Glomerular endothelial cell (primary cell): ENCODE data around the gene TCF19. TPM values are rescaled to one million over a fixed set of nuclear protein-coding genes. Genes with fewer than 3 reads are reported as not detected.

Experiments used
- DNase-seq: peaks from one replicate; pipeline ENCODE4 v3.0.0-alpha.2; 2011; ENCODE audit warnings: low read depth, low spot score; ENCODE audit errors: extremely low read depth
- total RNA-seq: library from RNA; depleted of rRNA; stranded (reverse); fragments of >200 nt; gene quantifications from 2 replicates; pipeline ENCODE4 v1.2.3, GENCODE V29; 2015

TCF19 gene, protein sequence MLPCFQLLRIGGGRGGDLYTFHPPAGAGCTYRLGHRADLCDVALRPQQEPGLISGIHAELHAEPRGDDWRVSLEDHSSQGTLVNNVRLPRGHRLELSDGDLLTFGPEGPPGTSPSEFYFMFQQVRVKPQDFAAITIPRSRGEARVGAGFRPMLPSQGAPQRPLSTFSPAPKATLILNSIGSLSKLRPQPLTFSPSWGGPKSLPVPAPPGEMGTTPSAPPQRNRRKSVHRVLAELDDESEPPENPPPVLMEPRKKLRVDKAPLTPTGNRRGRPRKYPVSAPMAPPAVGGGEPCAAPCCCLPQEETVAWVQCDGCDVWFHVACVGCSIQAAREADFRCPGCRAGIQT
- 9.7 and 10.0 TPM in 2 replicates for total RNA-seq

GRCh38 chr6:31158140-31158862 lies at the start of gene TCF19:
Gene TCF19 (plus strand): TSS chr6:31158589. CDS start chr6:31159470, 881 bp downstream.
- peak; percentile 94 for DNase-seq

GRCh38 chr6:31110825-31111582 lies 47.4 kb upstream of the TCF19 start:
- no peak for DNase-seq

- DNase-seq, result no peak
Measured at GRCh38 chr6:31111712-31112111, 46.7 kb upstream of the TCF19 start.

DNA sequence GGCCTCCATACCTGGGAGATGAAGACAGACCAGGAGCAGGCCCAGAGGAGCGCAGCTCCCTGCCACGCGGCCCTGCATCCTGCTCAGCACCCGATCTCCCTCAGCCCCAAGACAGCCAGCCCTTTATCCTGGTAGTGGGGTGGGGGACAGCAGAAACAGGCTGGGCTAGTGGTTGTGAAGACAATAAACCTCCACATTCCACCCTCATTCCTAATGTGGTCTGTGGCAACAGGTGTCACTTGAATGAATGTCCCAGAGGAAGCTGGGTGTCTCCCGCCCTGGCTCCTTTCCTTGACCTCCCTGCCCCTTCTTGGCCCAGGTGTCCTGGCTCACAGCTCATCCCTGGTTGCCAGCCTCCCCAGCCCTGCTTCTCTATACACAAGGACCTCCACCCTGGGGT lies 45.9 kb upstream of the TCF19 start, which contains the start of gene C6orf15:
Gene C6orf15, minus strand, starts transcription at position 98 of the 400 bp plus-strand sequence. Its CDS starts 20 bp downstream, at position 78.
- no peak for DNase-seq

GRCh38 chr6:31113861-31114540 lies 44.4 kb upstream of the TCF19 start:
- no peak for DNase-seq

DNA sequence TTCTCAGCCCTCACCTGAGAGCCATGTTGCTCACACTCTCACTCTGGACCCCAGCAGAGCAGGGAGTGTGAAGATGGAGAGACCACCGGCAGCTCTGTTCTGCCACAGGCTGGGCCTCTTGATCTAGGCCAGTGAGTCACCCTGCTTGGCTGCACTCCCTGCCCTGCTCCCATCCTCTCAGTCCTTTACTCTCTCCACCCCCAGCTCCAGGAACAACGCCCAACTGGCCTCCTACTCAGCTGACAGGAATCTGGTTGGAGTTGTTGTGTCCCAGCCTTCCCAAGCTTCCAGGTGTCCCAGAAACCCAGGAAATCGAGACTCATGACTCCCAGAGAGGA lies 43.9 kb upstream of the TCF19 start, which contains the start of gene PSORS1C1:
Gene PSORS1C1, plus strand, starts transcription at position 260 of the 338 bp plus-strand sequence. CDS start 14,833 bp downstream, outside the sequence.
- DNase-seq, result peak; percentile 58

GRCh38 chr6:31114970-31115849 lies 43.2 kb upstream of the TCF19 start:
- peak; percentile 65 for DNase-seq

- DNase-seq, result no peak
Measured at GRCh38 chr6:31115941-31116560, 42.3 kb upstream of the TCF19 start.

DNA sequence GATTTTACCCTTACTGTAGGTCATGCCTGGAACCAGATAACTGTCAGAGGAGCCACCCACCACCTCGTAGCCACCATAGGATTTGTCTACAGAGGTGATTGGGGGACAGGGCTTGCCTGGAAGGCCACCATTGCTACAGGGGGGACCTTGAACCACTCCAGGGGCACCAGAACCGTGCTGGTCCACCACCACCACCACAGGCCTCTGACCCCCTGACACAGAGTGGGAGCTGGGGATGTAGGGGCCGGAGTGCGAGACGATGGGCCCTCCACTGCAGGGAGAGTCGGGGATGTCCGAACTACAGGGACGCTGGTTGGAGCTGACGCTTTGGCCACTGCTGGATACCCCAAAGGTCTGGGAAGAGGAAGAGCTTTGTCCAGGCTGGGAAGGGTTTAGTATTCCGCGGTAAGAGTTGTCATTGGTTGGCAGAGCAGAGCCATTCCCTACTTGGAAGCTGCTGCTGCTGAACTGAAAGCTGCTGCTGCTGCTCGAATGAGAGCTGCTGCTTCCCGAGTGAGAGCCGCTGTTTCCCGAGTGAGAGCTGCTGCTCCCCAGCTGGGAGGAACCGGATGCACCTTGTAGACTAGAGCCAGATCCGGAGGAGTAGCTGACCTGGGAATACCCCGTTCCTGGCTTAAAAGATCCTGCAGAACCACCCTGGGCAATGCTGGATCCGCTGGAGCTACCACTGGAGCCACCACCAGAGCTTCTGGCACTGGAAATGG lies 41.6 kb upstream of the TCF19 start:
- no peak for DNase-seq

DNA sequence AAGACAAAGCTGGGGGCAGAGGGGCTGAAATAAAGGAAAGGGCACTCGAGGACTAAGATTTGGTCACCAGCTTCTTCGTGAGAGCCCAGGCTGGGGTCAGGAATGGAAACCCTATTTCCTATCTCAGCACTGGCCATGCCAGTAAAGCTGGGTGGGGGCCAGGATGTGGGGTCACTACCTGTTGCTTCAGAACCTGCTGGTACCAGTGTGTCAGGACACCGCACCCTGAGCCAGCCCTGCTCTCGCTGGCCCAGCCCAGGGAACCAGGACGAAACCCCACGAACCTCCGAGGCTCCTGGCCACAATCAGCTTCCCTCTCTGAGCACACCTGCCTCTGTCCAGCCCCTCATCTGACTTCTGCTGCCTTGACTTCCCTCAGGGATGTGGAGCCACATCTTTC lies 40.2 kb upstream of the TCF19 start:
- DNase-seq, result no peak

- DNase-seq, result no peak
Measured at GRCh38 chr6:31120151-31120915, 38.1 kb upstream of the TCF19 start, which contains the start of gene CDSN. Gene CDSN (minus strand): TSS chr6:31120446. CDS start chr6:31120419, 27 bp downstream.

DNA sequence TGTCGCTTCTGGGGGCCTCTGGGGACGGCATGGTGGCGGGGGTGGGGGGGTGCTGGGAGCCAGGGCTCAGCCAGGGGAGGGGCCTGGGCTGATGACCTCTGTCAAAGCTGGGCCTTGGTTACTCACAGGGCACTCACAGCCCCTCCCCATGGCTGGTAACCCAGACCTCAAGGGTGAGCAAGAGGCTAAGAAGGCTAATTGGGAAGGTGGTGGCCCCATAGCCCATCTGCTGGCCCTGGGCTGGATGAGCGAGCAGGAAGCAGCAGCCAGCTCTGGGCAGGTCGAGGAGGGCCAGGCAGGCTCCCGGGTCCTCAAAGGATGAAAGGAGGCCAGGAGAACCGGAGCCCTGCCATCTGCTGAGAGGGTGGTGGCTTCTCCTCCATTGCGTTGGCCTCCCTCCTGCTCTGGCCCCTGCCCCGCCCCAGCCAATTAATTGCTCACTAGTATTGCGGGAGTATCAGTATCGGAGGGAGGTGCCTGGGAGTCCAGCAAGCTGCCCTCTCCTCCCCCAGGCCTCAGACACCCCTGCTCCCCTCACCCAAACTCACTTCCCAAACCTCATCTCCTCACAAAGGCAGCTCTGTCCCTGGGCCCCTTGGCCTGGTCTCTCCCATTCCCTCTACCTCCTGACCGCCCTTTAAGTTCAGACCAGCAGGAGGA lies 37.1 kb upstream of the TCF19 start:
- no peak for DNase-seq

DNA sequence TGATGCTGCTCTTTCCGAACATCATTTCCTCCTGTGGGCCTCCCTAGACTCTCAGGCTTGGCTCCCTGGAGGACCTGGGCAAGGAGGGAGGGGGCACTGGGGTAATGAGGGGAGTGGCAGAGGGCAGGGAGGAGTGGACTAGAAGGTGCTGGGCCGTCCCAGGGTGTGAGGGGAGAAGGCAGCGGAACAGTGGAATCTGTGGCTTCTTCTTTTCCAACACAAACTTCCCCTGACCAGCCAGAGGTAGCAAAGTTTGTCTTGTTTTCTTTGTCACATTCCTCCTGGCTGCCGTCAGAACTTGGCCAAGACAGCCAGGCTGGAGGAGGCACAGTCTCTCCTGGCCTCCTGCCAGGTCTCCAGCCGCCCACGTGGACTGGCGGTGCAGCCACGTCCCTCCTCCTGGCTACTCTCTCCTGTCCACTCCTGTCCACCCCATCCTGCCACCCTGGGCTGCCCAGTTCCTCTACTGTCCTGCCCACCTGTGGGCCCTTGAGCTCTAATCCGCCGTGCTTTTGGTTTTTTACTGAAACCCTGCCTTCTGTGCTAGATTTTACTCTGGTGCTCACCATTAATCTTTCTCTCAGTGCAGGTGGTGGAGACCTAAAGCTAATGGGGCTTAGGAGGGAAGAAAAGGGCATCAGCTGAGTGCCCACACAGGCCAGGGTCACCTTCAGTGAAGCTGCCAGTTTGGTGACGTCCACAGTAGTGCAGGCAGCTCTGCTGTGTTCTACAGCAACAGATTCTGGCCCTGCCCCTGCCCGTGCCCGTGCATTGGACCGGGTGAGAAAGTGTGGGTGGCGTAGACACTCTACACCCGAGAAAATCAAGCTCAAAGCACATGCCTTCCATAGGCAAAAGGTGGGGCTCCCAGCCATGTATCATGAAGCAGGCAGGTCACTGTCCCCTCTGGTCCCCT lies 35.3 kb upstream of the TCF19 start:
- DNase-seq, result no peak

DNA sequence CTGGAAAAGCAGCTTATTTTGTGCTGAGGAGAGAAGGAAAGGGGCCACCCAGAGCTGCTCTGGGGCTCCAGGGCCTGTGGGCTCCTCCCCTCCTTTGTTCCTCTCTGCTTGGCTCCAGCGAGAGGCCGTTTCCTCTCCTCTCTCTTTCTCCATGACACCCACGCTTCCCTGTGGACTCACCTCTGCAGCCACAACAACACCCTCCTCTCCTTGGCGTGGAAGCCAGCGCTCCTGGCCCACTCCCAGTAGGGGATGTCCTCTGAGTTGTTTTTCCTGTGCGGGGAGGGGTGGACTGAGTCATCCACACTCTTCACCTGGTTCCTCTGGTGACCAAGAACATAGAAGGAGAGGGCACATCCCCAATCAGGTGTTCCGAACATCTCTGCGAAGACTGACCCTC lies 33.2 kb upstream of the TCF19 start:
- DNase-seq, result no peak

- DNase-seq, result no peak
Measured at GRCh38 chr6:31125586-31126363, 32.6 kb upstream of the TCF19 start.
